H9 (cell line): ENCODE results near the gene JSRP1. TPM values are rescaled to one million over a fixed set of nuclear protein-coding genes. Genes with fewer than 3 reads are reported as not detected.

Source experiments
- DNase-seq: peaks from one replicate; pipeline ENCODE4 v3.0.0-alpha.2; 2017
- H2AFZ ChIP-seq: one replicate; pipeline ENCODE4 v1.6.1; 2013; ENCODE audit warnings: mild to moderate bottlenecking, low read length, control low read depth, moderate library complexity
- H2AK5ac ChIP-seq: 2 replicates; pipeline ENCODE4 v1.6.1; 2013; ENCODE audit warnings: low read length, control low read depth, mixed read lengths; ENCODE audit not compliant: insufficient read length
- H2BK120ac ChIP-seq: one replicate; pipeline ENCODE4 v1.6.1; 2013; ENCODE audit warnings: low read depth, mild to moderate bottlenecking, low read length, control low read depth, inconsistent platforms; ENCODE audit not compliant: poor library complexity, severe bottlenecking
- H2BK12ac ChIP-seq: 2 replicates; pipeline ENCODE4 v1.6.1; 2013; ENCODE audit warnings: low read length, control low read depth, mixed read lengths, low read depth; ENCODE audit not compliant: insufficient read length
- H2BK15ac ChIP-seq: 2 replicates; pipeline ENCODE4 v1.6.1; 2013; ENCODE audit warnings: low read depth, low read length, control low read depth
- H2BK20ac ChIP-seq: one replicate; pipeline ENCODE4 v1.6.1; 2013; ENCODE audit warnings: low read depth, mild to moderate bottlenecking, low read length, control low read depth, inconsistent platforms; ENCODE audit not compliant: poor library complexity, severe bottlenecking
- H2BK5ac ChIP-seq: 2 replicates; pipeline ENCODE4 v1.6.1; 2013; ENCODE audit warnings: low read length, control low read depth, mixed read lengths; ENCODE audit not compliant: insufficient read length
- H3K14ac ChIP-seq: 2 replicates; pipeline ENCODE4 v1.6.1; 2013; ENCODE audit warnings: low read length, control low read depth; ENCODE audit not compliant: insufficient read depth
- H3K18ac ChIP-seq: 2 replicates; pipeline ENCODE4 v1.6.1; 2013; ENCODE audit warnings: low read depth, mild to moderate bottlenecking, mixed read lengths, low read length, control low read depth; ENCODE audit not compliant: insufficient read length
- H3K23ac ChIP-seq: 2 replicates; pipeline ENCODE4 v1.6.1; 2013; ENCODE audit warnings: low read length, control low read depth, mixed read lengths, low read depth; ENCODE audit not compliant: insufficient read length
- H3K23me2 ChIP-seq: 2 replicates; pipeline ENCODE4 v1.6.1; 2013; ENCODE audit warnings: low read depth, mild to moderate bottlenecking, mixed read lengths, low read length, control low read depth; ENCODE audit not compliant: insufficient read length, poor library complexity, severe bottlenecking
- H3K27ac ChIP-seq: 2 replicates; pipeline ENCODE4 v1.5.1; 2013; ENCODE audit warnings: low read length, control low read depth, mixed read lengths, low read depth; ENCODE audit not compliant: insufficient read length
- H3K27me3 ChIP-seq: 2 replicates; pipeline ENCODE4 v1.6.1; 2013; ENCODE audit warnings: low read length, control low read depth, inconsistent platforms; ENCODE audit not compliant: insufficient read depth
- H3K4ac ChIP-seq: 2 replicates; pipeline ENCODE4 v1.6.1; 2013; ENCODE audit warnings: low read depth, mild to moderate bottlenecking, control low read depth, inconsistent platforms, low read length, moderate library complexity
- H3K4me1 ChIP-seq: 2 replicates; pipeline ENCODE4 v1.6.1; 2013; ENCODE audit warnings: low read length, control low read depth, inconsistent platforms; ENCODE audit not compliant: insufficient read depth
- H3K4me2 ChIP-seq: 2 replicates; pipeline ENCODE4 v1.6.1; 2013; ENCODE audit warnings: low read length, control low read depth, mixed read lengths; ENCODE audit not compliant: insufficient read length, insufficient read depth
- H3K56ac ChIP-seq: 2 replicates; pipeline ENCODE4 v1.6.1; 2013; ENCODE audit warnings: low read depth, mild to moderate bottlenecking, mixed read lengths, low read length, control low read depth; ENCODE audit not compliant: insufficient read length
- H3K79me1 ChIP-seq: 2 replicates; pipeline ENCODE4 v1.6.1; 2013; ENCODE audit warnings: low read depth, mild to moderate bottlenecking, moderate library complexity, low read length, control low read depth, inconsistent platforms; ENCODE audit not compliant: insufficient read depth, poor library complexity, severe bottlenecking
- H3K79me2 ChIP-seq: 2 replicates; pipeline ENCODE4 v1.6.1; 2013; ENCODE audit warnings: low read length, control low read depth, inconsistent platforms; ENCODE audit not compliant: insufficient read depth
- H3K9ac ChIP-seq: 2 replicates; pipeline ENCODE4 v1.6.1; 2013; ENCODE audit warnings: low read length, control low read depth, mixed read lengths; ENCODE audit not compliant: insufficient read length; ENCODE audit errors: extremely low read depth
- H3K9me3 ChIP-seq: one replicate; pipeline ENCODE4 v1.6.1; 2013; ENCODE audit warnings: low read depth, low read length, inconsistent platforms; ENCODE audit not compliant: control insufficient read depth
- H3T11ph ChIP-seq: one replicate; pipeline ENCODE4 v1.6.1; 2013; ENCODE audit warnings: mild to moderate bottlenecking, low read length, control low read depth, inconsistent platforms
- H4K20me1 ChIP-seq: one replicate; pipeline ENCODE4 v1.6.1; 2013; ENCODE audit not compliant: control insufficient read depth, insufficient read length, insufficient read depth
- H4K5ac ChIP-seq: 2 replicates; pipeline ENCODE4 v1.6.1; 2013; ENCODE audit warnings: low read depth, mild to moderate bottlenecking, mixed read lengths, low read length, control low read depth; ENCODE audit not compliant: insufficient read length
- H4K8ac ChIP-seq: replicated peaks from 2 replicates; pipeline ENCODE4 v1.6.1; 2013; ENCODE audit warnings: low read length, control low read depth, mixed read lengths, low read depth; ENCODE audit not compliant: insufficient read length
- H4K91ac ChIP-seq: 2 replicates; pipeline ENCODE4 v1.6.1; 2013; ENCODE audit warnings: low read depth, mild to moderate bottlenecking, moderate library complexity, mixed read lengths, low read length, control low read depth; ENCODE audit not compliant: insufficient read length
- H3K27ac Mint-ChIP-seq, 3 experiments: 2 replicates in 2 of 3; 3 replicates in 1 of 3; pipeline ENCODE4 v1.8.0; 2020 to 2021; ENCODE audit warnings: mixed read lengths in 3 of 3, mild to moderate bottlenecking in 1 of 3, moderate library complexity in 1 of 3
- H3K27me3 Mint-ChIP-seq: 2 replicates; pipeline ENCODE4 v1.8.0; 2021; ENCODE audit warnings: low read depth, mild to moderate bottlenecking, moderate library complexity, mixed read lengths
- H3K36me3 Mint-ChIP-seq, 3 experiments: 2 replicates in 2 of 3; 3 replicates in 1 of 3; pipeline ENCODE4 v1.8.0; 2020 to 2021; ENCODE audit warnings: low read depth in 3 of 3, mixed read lengths in 3 of 3; ENCODE audit not compliant: insufficient read depth in 1 of 3
- H3K4me1 Mint-ChIP-seq, 2 experiments: 2 replicates each; pipeline ENCODE4 v1.8.0; 2020; ENCODE audit warnings: mixed read lengths in 2 of 2
- H3K4me3 Mint-ChIP-seq, 2 experiments: 2 replicates in 1 of 2; 3 replicates in 1 of 2; pipeline ENCODE4 v1.8.0; 2020 to 2021; ENCODE audit warnings: mild to moderate bottlenecking in 2 of 2, mixed read lengths in 2 of 2, moderate library complexity in 1 of 2
- H3K9me3 Mint-ChIP-seq, 2 experiments: 2 replicates in 1 of 2; 3 replicates in 1 of 2; pipeline ENCODE4 v1.8.0; 2020; ENCODE audit warnings: mild to moderate bottlenecking in 2 of 2, mixed read lengths in 2 of 2, moderate library complexity in 1 of 2
- CTCF ChIP-seq: fragments of 200-600 bp; sonication (generic); conservative IDR thresholded peaks from 3 replicates; pipeline ENCODE4 v1.8.0; 2021; ENCODE audit warnings: antibody characterized with exemption, mild to moderate bottlenecking
- WGBS: extraction: QIAGEN DNeasy Blood & Tissue Kit; methylation state at CpG from one replicate; pipeline ENCODE4 v1.1.7; 2013; ENCODE audit warnings: missing lambda C conversion rate, low lambda C conversion rate, mixed read lengths; ENCODE audit not compliant: insufficient read length; ENCODE audit errors: extremely low coverage; 5-methylcytosine and 5-hydroxymethylcytosine counted together
- total RNA-seq: library from RNA; stranded (reverse); gene quantifications from 2 replicates; pipeline ENCODE4 v1.2.1, GENCODE V29; 2021

JSRP1 gene
- total RNA-seq, 1 experiment from 2014 or later = 0.90 TPM

- no peak overlapping the region for H3K27ac ChIP-seq
- no peak overlapping the region for H3K56ac ChIP-seq
- no peaks in the 10 kb centered on the region for H3K4me1 ChIP-seq
- H2BK15ac ChIP-seq = no peak overlapping the region
- Mint-ChIP-seq H3K4me3 (no peak overlapping the region), H3K27ac (peak overlapping the region in 2 of 3 experiments; percentile 28 to 74; a peak in 1 of 7 replicates), H3K27me3 (no peaks in the 10 kb centered on the region), H3K36me3 (peaks cover 21 to 41% (median 40%) of the 10 kb centered on the region in 3 experiments), H3K4me1 (no peaks in the 10 kb centered on the region), H3K9me3 (no peaks in the 10 kb centered on the region)
- no peak overlapping the region for H3K14ac ChIP-seq
- no peak overlapping the region for H4K8ac ChIP-seq
- no peak overlapping the region for H2BK5ac ChIP-seq
- no peak overlapping the region for H4K91ac ChIP-seq
- no peaks in the 10 kb centered on the region for H3K79me1 ChIP-seq
- no peak overlapping the region for H3K18ac ChIP-seq
- no peak overlapping the region for H4K5ac ChIP-seq
- no CpG with 5 or more reads among the region's 17 CpGs for WGBS
- H3K23ac ChIP-seq = no peak overlapping the region
- H3K9ac ChIP-seq = no peak overlapping the region
- H4K20me1 ChIP-seq = no peaks in the 10 kb centered on the region
- H2BK120ac ChIP-seq = no peak overlapping the region
- H2BK12ac ChIP-seq = no peak overlapping the region
- no peak overlapping the region for H3K4me2 ChIP-seq
- no peak overlapping the region for H3T11ph ChIP-seq
- H3K4ac ChIP-seq = no peak overlapping the region
- no peaks in the 10 kb centered on the region for H3K79me2 ChIP-seq
- H2BK20ac ChIP-seq = no peak overlapping the region
- no peak for DNase-seq
- H3K27me3 ChIP-seq = no peaks in the 10 kb centered on the region
- no peak overlapping the region for H2AK5ac ChIP-seq
- TF ChIP-seq CTCF = no peak
- H2AFZ ChIP-seq = no peak overlapping the region
- no peaks in the 10 kb centered on the region for H3K9me3 ChIP-seq
- H3K23me2 ChIP-seq = no peaks in the 10 kb centered on the region
Observed at GRCh38 chr19:2209408-2209807, 46.8 kb downstream of the JSRP1 start.
